ENCODE measurements around the gene APOC4. TPM values are rescaled to one million over a fixed set of nuclear protein-coding genes. Genes with fewer than 3 reads are reported as not detected.

Gene APOC4
- total and polyA plus RNA-seq, 2 experiments from 2014 or later = not detected

GRCh38 chr19:44958090-44958489, 16.1 kb downstream of the APOC4 start:
- Histone ChIP-seq H3K9me2 (ENCODE audit: insufficient read depth) (no peaks in the 10 kb centered on the region), H3K79me2 (ENCODE audit: insufficient read depth) (peaks cover 91% of the 10 kb centered on the region), H3K9me3 (ENCODE audit: low read depth) (no peaks in the 10 kb centered on the region), H2AFZ (no peak overlapping the region), H3K36me3 (ENCODE audit: low read depth) (0 out of 2 replicates have a peak, but pooled peaks cover 3% of the 10 kb centered on the region), H4K20me1 (ENCODE audit: insufficient read depth) (no peaks in the 10 kb centered on the region; the same call in 1 of the 2 replicates), H3K27me3 (replicated peaks; ENCODE audit: insufficient read depth) (no peaks in the 10 kb centered on the region), H3K9ac (peak overlapping the region; percentile 95), H3K4me1 (ENCODE audit: insufficient read depth) (peaks cover 18% of the 10 kb centered on the region), H3K4me2 (ENCODE audit: unreplicated experiment) (no peak overlapping the region), H3K27ac (no peak overlapping the region), H3K4me3 (no peak overlapping the region), H3F3A (ENCODE audit: insufficient read depth) (peaks cover 13% of the 10 kb centered on the region)
- TF ChIP-seq EZH2phosphoT487 (IDR thresholded peaks at IDR 0.05; ENCODE audit: insufficient read depth, low read depth) (no peak), EZH2 (IDR thresholded peaks at IDR 0.05; ENCODE audit: insufficient read depth, poor library complexity, severe bottlenecking) (no peak)
- DNase-seq = no peak
- in situ Hi-C loops (cut with MboI) = no loop called here
- WGBS, 2 experiments (ENCODE audit: low coverage in 1 of 2, low lambda C conversion rate in 2 of 2, missing lambda C conversion rate in 2 of 2) = 86 to 95% methylated on average over 9 of the region's 9 CpGs

GRCh38 chr19:44959691-44960090, 17.7 kb downstream of the APOC4 start:
- Histone ChIP-seq H3K4me1 (ENCODE audit: insufficient read depth) (peaks cover 18% of the 10 kb centered on the region), H3K9ac (peak overlapping the region; percentile 23; the same call in 1 of the 2 replicates), H3K9me3 (ENCODE audit: low read depth) (no peaks in the 10 kb centered on the region), H2AFZ (no peak overlapping the region), H3K9me2 (ENCODE audit: insufficient read depth) (no peaks in the 10 kb centered on the region), H3F3A (ENCODE audit: insufficient read depth) (peaks cover 10% of the 10 kb centered on the region), H4K20me1 (ENCODE audit: insufficient read depth) (no peaks in the 10 kb centered on the region; the same call in 1 of the 2 replicates), H3K36me3 (ENCODE audit: low read depth) (0 out of 2 replicates have a peak, but pooled peaks cover 6% of the 10 kb centered on the region), H3K4me2 (ENCODE audit: unreplicated experiment) (no peak overlapping the region), H3K27ac (no peak overlapping the region), H3K27me3 (replicated peaks; ENCODE audit: insufficient read depth) (no peaks in the 10 kb centered on the region), H3K79me2 (ENCODE audit: insufficient read depth) (peaks cover 89% of the 10 kb centered on the region), H3K4me3 (no peak overlapping the region)
- no peak for DNase-seq
- 55 to 56% methylated on average over 5 of the region's 5 CpGs for WGBS, 2 experiments (ENCODE audit: low coverage in 1 of 2, low lambda C conversion rate in 2 of 2, missing lambda C conversion rate in 2 of 2)
- in situ Hi-C loops (cut with MboI) = no loop called here
- TF ChIP-seq EZH2phosphoT487 (IDR thresholded peaks at IDR 0.05; ENCODE audit: insufficient read depth, low read depth) (no peak), EZH2 (IDR thresholded peaks at IDR 0.05; ENCODE audit: insufficient read depth, poor library complexity, severe bottlenecking) (no peak)

DNA sequence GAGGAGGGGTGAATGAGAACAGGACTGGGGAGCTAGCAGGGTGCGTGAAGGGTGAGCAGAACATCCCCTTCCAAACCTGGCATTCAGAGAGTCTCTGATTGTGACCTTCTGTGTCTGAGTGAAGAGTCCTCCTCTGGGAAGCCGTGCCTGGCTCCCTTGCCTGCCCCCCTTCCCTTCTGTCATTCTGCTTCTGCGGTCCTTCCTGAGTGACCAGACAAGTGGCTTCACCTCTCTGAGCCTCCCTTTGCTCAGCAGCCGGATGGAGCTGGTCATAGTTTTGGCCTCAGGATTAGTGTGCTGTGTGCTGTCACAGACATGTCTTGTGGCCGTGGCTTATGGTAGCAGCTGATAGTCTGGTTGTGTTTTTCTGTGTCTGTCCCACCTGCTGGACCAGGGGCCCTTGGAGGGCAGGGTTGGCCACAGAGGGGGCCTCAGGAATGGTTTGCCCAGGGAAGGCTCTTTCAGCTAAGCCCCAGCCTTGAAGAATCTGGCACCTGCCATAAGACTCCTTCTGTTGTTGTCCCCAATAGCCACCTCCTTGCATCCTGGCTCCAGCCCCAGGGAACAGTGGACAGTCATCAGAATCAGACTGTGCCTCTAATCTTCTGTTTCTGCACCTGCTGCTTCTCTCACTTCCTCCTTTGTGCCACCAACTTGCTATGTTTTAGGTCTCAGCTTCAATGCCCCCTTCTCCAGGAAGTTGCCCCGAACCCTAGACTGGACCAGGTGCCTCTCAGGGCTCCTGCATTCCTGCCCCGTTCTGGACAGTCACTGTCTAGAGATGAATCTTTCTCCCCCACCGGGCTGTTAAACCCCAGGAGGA, 19.1 kb downstream of the APOC4 start:
- DNase-seq = no peak
- in situ Hi-C loops (cut with MboI) = no loop called here
- no peak overlapping the region for H2AFZ ChIP-seq

DNA sequence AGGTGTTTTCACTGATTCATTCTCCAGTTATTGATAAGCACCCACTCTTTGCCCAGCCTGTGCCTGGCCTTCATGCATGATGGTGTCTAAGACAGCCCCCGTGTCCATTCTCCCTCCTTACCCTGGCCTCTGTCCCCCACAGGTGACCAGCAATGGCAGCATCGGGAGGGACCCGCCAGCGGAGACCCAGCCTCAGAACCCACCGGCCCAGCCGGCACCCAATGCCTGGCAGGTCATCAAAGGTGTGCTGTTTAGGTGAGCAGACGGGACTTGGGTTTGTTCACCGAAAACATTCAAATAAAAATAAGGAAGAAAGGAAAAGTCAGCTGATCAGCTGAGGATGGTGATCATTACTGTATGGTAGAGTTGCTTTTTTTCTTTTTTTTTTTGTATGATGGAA, 19.8 kb downstream of the APOC4 start:
- 0 out of 2 replicates have a peak, but pooled peaks cover 10% of the 10 kb centered on the region for H3K36me3 ChIP-seq (ENCODE audit: low read depth)
- no peaks in the 10 kb centered on the region; the same call in 1 of the 2 replicates for H4K20me1 ChIP-seq (ENCODE audit: insufficient read depth)
- 96 to 100% methylated on average over 8 of the region's 8 CpGs for WGBS, 2 experiments (ENCODE audit: low coverage in 1 of 2, low lambda C conversion rate in 2 of 2, missing lambda C conversion rate in 2 of 2)
- H3K79me2 ChIP-seq (ENCODE audit: insufficient read depth) = peaks cover 86% of the 10 kb centered on the region
- H3K4me3 ChIP-seq = no peak overlapping the region
- no peak for TF ChIP-seq EZH2 (IDR thresholded peaks at IDR 0.05; ENCODE audit: insufficient read depth, poor library complexity, severe bottlenecking)
- TF ChIP-seq EZH2phosphoT487 (IDR thresholded peaks at IDR 0.05; ENCODE audit: insufficient read depth, low read depth) = no peak
- no peak overlapping the region for H2AFZ ChIP-seq
- H3K9me3 ChIP-seq (ENCODE audit: low read depth) = no peaks in the 10 kb centered on the region
- no peaks in the 10 kb centered on the region for H3K27me3 ChIP-seq (replicated peaks; ENCODE audit: insufficient read depth)
- H3K4me2 ChIP-seq (ENCODE audit: unreplicated experiment) = no peak overlapping the region
- in situ Hi-C loops (cut with MboI) = no loop called here
- no peaks in the 10 kb centered on the region for H3K9me2 ChIP-seq (ENCODE audit: insufficient read depth)
- peaks cover 10% of the 10 kb centered on the region for H3K4me1 ChIP-seq (ENCODE audit: insufficient read depth)
- H3K9ac ChIP-seq = no peak overlapping the region
- DNase-seq = no peak
- H3F3A ChIP-seq (ENCODE audit: insufficient read depth) = no peaks in the 10 kb centered on the region
- H3K27ac ChIP-seq = no peak overlapping the region

More for the DNA sequence above, 19.1 kb downstream of the APOC4 start:
- H4K20me1 ChIP-seq (ENCODE audit: insufficient read depth) = no peaks in the 10 kb centered on the region; the same call in 1 of the 2 replicates
- H3K27ac ChIP-seq = no peak overlapping the region
- H3K9me2 ChIP-seq (ENCODE audit: insufficient read depth) = no peaks in the 10 kb centered on the region
- no peak overlapping the region for H3K9ac ChIP-seq
- 0 out of 2 replicates have a peak, but pooled peaks cover 10% of the 10 kb centered on the region for H3K36me3 ChIP-seq (ENCODE audit: low read depth)
- H3K79me2 ChIP-seq (ENCODE audit: insufficient read depth) = peaks cover 89% of the 10 kb centered on the region
- peaks cover 17% of the 10 kb centered on the region for H3K4me1 ChIP-seq (ENCODE audit: insufficient read depth)
- H3K9me3 ChIP-seq (ENCODE audit: low read depth) = no peaks in the 10 kb centered on the region
- H3K4me3 ChIP-seq = no peak overlapping the region
- no peak for TF ChIP-seq EZH2phosphoT487 (IDR thresholded peaks at IDR 0.05; ENCODE audit: insufficient read depth, low read depth)
- TF ChIP-seq EZH2 (IDR thresholded peaks at IDR 0.05; ENCODE audit: insufficient read depth, poor library complexity, severe bottlenecking) = no peak
- peaks cover 6% of the 10 kb centered on the region; the same call in 1 of the 2 replicates for H3F3A ChIP-seq (ENCODE audit: insufficient read depth)
- 86 to 87% methylated on average over 8 of the region's 8 CpGs for whole genome bisulfite sequencing, 2 experiments (ENCODE audit: low coverage in 1 of 2, low lambda C conversion rate in 2 of 2, missing lambda C conversion rate in 2 of 2)
- no peaks in the 10 kb centered on the region for H3K27me3 ChIP-seq (replicated peaks; ENCODE audit: insufficient read depth)
- no peak overlapping the region for H3K4me2 ChIP-seq (ENCODE audit: unreplicated experiment)
